T47D (cell line): ENCODE results near the gene CMPK1.

Experiments
- DNase-seq, 2 experiments: peaks; one replicate each; pipeline versions ENCODE4 v3.0.0 to v3.0.0-alpha.2; 2011 to 2012; ENCODE audit warnings: low read depth in 1 of 2, low spot score in 1 of 2
- JUND ChIP-seq: IDR thresholded peaks from 2 replicates; pipeline ENCODE4 v1.6.1; 2012; ENCODE audit warnings: low read depth
- in situ Hi-C: cut with HindIII; loops from 2 replicates; pipeline ENCODE4 v1.10.0; 2016; ENCODE audit warnings: low sequenced_read_pairs, low pct_unique_long_range_greater_than_20kb

CMPK1 gene

GRCh38 chr1:47348246-47348645, 14.7 kb downstream of the CMPK1 start:
- TF ChIP-seq JUND, result no peak
- no peak for DNase-seq
- in situ Hi-C loops, result no loop called here

DNA sequence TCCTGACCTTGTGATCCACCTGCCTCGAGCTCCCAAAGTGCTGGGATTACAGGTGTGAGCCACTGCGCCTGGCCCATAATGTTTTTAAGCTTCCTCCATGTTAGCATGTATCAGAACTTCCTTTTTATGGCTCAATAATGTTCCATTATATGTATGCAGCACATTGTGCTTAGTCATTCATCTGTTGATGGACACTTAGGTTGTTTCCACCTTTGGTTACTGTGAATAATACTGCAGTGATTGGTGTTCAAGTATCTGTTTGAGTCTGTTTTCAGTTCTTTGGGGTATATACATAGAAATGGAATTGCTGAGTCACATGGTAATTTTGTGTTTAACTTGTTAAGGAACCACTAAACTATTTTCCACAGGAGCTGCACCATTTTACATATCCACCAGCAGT, 17.7 kb downstream of the CMPK1 start:
- no peak for DNase-seq
- TF ChIP-seq JUND, result no peak
- in situ Hi-C loops, result no loop called here

DNA sequence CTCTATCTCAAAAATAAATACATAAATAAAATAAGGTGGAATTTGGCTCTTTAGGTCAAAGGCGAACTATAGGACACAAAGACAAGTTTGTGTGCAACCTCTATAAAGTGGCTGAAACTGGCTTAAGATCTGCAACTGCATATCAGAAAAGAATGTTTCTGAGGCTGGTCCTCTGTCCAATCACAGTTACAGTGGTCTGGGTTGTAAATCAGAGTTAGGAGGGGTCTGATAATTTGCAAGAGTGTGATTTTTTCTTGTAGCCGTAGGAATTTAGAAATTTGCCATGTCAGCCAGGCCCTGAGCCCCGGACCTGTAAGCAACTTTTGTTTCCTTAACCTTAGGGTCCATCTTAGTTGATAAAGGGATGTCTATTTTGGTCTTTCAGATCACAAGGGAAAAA, 27.8 kb downstream of the CMPK1 start:
- TF ChIP-seq JUND, result no peak
- in situ Hi-C loops, result no loop called here
- no peak for DNase-seq

GRCh38 chr1:47362828-47363227, 29.2 kb downstream of the CMPK1 start:
- in situ Hi-C loops, result no loop called here
- no peak for DNase-seq
- no peak for TF ChIP-seq JUND

GRCh38 chr1:47367651-47368050, 34.1 kb downstream of the CMPK1 start:
- in situ Hi-C loops, result no loop called here
- no peak for TF ChIP-seq JUND
- no peak for DNase-seq

DNA sequence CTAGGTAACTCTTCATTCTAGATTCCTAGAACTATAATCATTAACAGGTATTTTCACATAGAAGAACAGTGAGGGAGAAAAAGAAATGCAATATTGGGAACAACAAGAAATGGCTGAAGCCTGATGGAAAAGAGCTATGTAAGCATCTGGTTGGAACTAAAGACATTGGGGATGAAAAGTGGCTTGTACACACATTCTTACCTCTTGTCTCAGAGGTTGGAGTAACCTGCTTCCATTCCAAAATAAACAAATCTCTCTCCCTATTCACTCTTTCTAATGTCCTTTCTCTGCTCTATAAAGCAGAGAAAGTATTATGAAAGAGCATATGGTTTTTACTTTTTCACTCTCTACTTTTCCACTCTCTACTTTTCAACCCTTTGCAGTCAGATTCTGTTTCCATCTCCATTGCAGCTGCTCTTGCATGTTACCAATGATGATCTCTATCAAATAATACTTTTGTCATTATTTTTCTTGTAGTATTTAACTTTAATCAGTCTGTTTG, 37.5 kb downstream of the CMPK1 start:
- DNase-seq, result no peak
- in situ Hi-C loops, result no loop called here
- no peak for TF ChIP-seq JUND

- in situ Hi-C loops, result no loop called here
- no peak for TF ChIP-seq JUND
- no peak for DNase-seq
Observed at GRCh38 chr1:47374501-47374900, 40.9 kb downstream of the CMPK1 start.

GRCh38 chr1:47378147-47378546, 44.6 kb downstream of the CMPK1 start:
- in situ Hi-C loops, result no loop called here
- no peak for DNase-seq
- TF ChIP-seq JUND, result no peak

DNA sequence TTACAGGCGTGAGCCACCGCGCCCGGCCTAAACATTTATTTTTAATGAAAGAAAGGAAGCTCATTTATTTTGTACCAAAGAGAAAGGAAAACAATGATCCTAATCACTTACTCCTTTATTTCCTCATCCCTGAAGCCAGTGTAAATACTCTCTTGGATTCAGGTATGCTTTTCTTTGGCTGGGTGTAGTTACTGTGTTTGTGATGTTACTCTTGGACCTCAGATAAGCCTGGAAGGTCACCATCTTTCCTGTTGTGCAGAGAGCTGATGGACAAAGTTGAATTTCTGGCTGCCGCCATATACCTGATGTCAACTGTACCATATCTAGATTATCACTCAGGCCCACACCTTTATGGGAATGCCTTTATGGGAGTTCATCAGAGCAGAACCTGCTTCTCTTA, 47.1 kb downstream of the CMPK1 start:
- peak; percentile 63 to 67 for DNase-seq
- no peak for TF ChIP-seq JUND
- in situ Hi-C loops, result no loop called here

GRCh38 chr1:47382399-47382983, 48.9 kb downstream of the CMPK1 start:
- in situ Hi-C loops, result no loop called here
- DNase-seq, result no peak
- TF ChIP-seq JUND, result no peak

GRCh38 chr1:47384083-47384482, 50.5 kb downstream of the CMPK1 start:
- DNase-seq, result no peak
- TF ChIP-seq JUND, result no peak
- in situ Hi-C loops, result no loop called here

GRCh38 chr1:47385020-47385419, 51.4 kb downstream of the CMPK1 start:
- no peak for DNase-seq
- in situ Hi-C loops, result no loop called here
- TF ChIP-seq JUND, result no peak

GRCh38 chr1:47386268-47386667, 52.7 kb downstream of the CMPK1 start:
- in situ Hi-C loops, result no loop called here
- TF ChIP-seq JUND, result no peak
- no peak for DNase-seq
